Breast epithelium (tissue), 3 donors: ENCODE measurements around the gene CNOT11.

Experiments used
- POLR2AphosphoS5 ChIP-seq, 3 donors: sonication (generic); formaldehyde crosslinking; IDR thresholded peaks; one replicate each; pipeline ENCODE4 v1.6.1; 2017; ENCODE audit warnings: antibody characterized with exemption in 3 of 3
- TF ChIP-seq, protein P1 (sequence below), 3 donors: fragments of 450-650 bp; IDR thresholded peaks; one replicate each; pipeline ENCODE4 v1.5.1; 2016 to 2017; ENCODE audit warnings: antibody characterized with exemption in 3 of 3, mild to moderate bottlenecking in 3 of 3, moderate library complexity in 3 of 3

GRCh38 chr2:101299604-101300003, 46.9 kb downstream of the CNOT11 start:
- TF ChIP-seq, protein P1, sequence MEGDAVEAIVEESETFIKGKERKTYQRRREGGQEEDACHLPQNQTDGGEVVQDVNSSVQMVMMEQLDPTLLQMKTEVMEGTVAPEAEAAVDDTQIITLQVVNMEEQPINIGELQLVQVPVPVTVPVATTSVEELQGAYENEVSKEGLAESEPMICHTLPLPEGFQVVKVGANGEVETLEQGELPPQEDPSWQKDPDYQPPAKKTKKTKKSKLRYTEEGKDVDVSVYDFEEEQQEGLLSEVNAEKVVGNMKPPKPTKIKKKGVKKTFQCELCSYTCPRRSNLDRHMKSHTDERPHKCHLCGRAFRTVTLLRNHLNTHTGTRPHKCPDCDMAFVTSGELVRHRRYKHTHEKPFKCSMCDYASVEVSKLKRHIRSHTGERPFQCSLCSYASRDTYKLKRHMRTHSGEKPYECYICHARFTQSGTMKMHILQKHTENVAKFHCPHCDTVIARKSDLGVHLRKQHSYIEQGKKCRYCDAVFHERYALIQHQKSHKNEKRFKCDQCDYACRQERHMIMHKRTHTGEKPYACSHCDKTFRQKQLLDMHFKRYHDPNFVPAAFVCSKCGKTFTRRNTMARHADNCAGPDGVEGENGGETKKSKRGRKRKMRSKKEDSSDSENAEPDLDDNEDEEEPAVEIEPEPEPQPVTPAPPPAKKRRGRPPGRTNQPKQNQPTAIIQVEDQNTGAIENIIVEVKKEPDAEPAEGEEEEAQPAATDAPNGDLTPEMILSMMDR (IDR thresholded peaks at IDR 0.05) = no peak
- no peak for TF ChIP-seq POLR2AphosphoS5 (IDR thresholded peaks at IDR 0.05)
